Heart left ventricle (tissue), 13 donors: ENCODE results near the gene TINAGL1.

Experiments
- CTCF ChIP-seq, 12 donors: fragments of 200-600 bp; sonication (generic) in 4 of 12; IDR thresholded peaks; one replicate each; pipeline versions ENCODE4 v1.5.0 to v1.8.0; 2018 to 2022; ENCODE audit warnings: antibody characterized with exemption in 12 of 12, mild to moderate bottlenecking in 5 of 12
- POLR2A ChIP-seq, 2 donors: fragments of 450-650 bp; IDR thresholded peaks; one replicate each; pipeline ENCODE4 v1.6.1; 2017; ENCODE audit warnings: antibody characterized with exemption in 2 of 2, mild to moderate bottlenecking in 2 of 2, moderate library complexity in 2 of 2
- donor health status: ischemic (EF 13 %, LVEDD 7.1; RV severe dilation, severe dysfunction).
- donor health status: DM: no; HTN: yes; CAD: no.
- donor health status: DM: no; HTN: no; CAD: no.
- donor health status: ischemic (EF 25% LVEDD 6.9; RV normal size, moderate dysfunction).
- donor health status: ischemic (EF 25% LVEDD 5.7; RV mildly dilated, moderate dysfunction).
- donor health status: ischemic (EF 35%, LVEDD 5.7; RV mildly dilated, moderate dysfunction).
- donor health status: nonischemic (EF 11% LVEDD 7.7; RV severe dilation, severe dysfunction).
- donor health status: DM: yes; HTN: yes; CAD: no.
- donor health status: PGD.
- donor health status: ischemic (EF 29% LVEDD 5.4; RV normal size, mild dysfunction).
- donor health status: nonischemic (EF 23%, LVEDD 6.1; RV moderate dilation, normal function).

GRCh38 chr1:31576743-31577455 lies 584 bp downstream of the TINAGL1 start:
- TF ChIP-seq POLR2A (IDR thresholded peaks at IDR 0.05) (no peak), CTCF (IDR thresholded peaks at IDR 0.05) (no peak)
